Measurements from ENCODE around the gene MAP4K1.

Gene MAP4K1

DNA sequence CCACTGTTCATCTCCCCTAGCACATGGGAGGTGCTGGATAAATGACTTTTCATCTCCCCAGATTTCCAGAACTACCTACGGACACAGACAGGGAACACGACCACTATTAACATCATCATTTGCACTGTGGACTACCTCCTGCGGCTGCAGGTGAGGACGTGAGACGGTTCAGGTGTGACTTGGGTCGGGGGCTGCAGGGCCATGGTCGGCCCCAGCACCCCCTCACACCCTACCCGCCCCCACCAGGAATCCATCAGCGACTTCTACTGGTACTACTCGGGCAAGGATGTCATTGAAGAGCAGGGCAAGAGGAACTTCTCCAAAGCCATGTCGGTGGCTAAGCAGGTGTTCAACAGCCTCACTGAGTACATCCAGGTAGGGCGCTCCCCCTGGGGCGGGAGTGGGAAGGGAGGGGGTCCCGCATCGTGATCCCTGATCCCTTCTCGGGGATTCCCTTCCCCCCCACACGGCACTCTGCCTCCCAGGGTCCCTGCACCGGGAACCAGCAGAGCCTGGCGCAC lies 74.4 kb downstream of the MAP4K1 start:
- DNase-seq: no peak

DNA sequence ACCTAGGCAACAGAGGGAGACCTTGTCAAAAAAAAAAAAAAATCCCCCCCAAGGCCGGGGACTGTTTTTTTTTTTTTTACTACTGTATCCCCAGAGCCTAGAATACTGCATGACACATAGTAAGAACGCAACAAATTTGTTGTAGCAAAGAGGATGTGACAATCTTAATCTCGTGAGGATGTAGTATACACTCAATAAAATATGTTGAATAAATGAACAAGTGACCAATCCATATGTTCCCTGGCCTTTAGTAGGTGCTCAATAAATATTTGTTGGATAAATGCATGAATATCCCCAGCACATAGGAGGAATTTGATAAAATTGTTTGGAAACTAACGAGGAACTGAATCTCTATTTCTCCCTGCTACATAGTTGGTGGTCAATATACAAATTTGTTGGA lies 75.7 kb downstream of the MAP4K1 start:
- DNase-seq: no peak

DNA sequence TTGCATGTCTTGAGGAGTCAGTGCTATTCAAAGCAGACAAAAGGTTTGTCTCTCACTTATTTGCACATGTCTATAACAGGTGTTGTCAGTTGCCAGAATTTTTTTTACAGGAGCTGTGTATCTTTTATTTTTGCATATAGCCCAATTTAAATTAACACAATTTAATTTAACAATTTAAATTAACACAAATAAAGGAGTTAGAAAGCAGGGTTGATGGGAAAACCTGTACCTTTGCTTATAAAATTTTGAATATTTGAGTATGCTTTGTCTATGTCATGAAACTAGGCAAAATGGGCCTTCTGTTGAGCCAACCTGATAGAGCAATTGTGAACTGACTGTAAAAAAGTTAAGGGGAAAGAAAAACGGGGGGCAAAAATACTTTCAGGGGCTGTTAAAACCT lies 78.0 kb downstream of the MAP4K1 start:
- DNase-seq: no peak

DNA sequence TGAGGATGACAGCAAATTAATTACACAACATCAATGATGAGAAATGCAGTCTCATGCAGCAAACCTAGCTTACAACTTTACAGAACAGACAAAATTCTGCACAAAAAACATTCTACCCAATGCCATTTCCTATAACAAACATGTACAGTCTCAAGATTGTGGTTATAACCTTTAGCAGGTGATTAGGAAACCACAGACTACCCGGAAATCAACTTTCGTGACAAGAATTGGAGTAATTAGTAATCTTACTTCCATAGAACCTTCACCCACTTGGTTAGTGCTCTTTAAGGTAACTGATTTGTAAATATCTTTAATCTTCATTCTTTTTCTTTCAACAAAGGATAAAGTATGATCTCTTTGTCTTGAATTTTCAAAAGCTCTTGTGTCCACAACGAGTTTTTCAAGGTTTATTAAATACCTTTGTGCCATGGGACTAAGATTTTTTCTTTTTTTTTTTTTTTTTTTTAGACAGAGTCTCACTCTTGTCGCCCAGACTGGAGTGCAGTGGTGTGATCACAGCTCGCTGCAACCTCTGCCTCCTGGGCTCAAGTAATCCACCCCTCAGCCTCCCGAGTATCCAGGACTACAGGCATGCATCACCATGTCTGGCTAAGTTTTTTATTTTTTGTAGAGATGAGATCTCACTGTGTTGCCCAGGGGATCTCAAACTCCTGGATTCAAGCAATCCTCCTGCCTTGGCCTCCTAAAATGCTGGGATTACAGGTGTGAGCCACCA lies 78.8 kb downstream of the MAP4K1 start:
- no peak for DNase-seq

DNA sequence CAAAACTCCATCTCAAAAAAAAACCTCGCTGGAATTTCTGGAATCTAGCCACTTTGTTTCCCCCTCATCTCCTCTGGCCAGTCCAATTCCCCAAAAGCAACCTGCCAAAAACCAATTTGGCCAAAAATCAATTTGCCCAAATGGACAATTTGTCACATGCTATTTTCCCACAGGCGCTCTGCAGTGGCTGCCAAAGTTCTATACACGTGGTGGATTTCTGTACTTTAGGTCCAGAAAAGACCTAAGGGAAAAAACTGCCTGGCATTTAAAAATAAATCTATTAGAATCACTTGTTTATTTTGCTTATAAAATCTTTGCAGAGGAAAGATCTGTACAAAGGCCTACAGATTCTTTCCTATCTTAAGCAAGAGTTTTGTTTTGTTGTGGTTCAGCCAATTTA lies 79.4 kb downstream of the MAP4K1 start:
- DNase-seq: no peak
